HAP-1 (cell line): ENCODE data around the gene ANKS1A.
"Not testable (repeated sequence)": the region's sequence is repeated elsewhere in the genome, so short reads cannot be mapped to it uniquely, and the experiment has no call there.

ENCODE experiments used
- DNase-seq, 2 experiments: peaks; one replicate each; pipeline ENCODE4 v3.0.0-alpha.2; 2016 to 2020; ENCODE audit warnings: low spot score in 2 of 2
- H3K27me3 ChIP-seq: fragments of 250-450 bp; sonication (Bioruptor Pico); 2 replicates; pipeline ENCODE4 v1.5.1; 2020; ENCODE audit warnings: low read depth, mild to moderate bottlenecking, moderate library complexity
- H3K36me3 ChIP-seq: fragments of 250-450 bp; sonication (Bioruptor Pico); replicated peaks from 2 replicates; pipeline ENCODE4 v1.5.1; 2020; ENCODE audit warnings: mild to moderate bottlenecking
- H3K4me1 ChIP-seq: fragments of 250-450 bp; sonication (Bioruptor Pico); 2 replicates; pipeline ENCODE4 v1.5.1; 2020; ENCODE audit warnings: mild to moderate bottlenecking
- H3K4me3 ChIP-seq: fragments of 250-450 bp; sonication (Bioruptor Pico); 2 replicates; pipeline ENCODE4 v1.5.1; 2020; ENCODE audit warnings: mild to moderate bottlenecking, moderate library complexity
- H3K9me3 ChIP-seq: fragments of 250-450 bp; sonication (Bioruptor Pico); 2 replicates; pipeline ENCODE4 v1.5.1; 2020; ENCODE audit warnings: mild to moderate bottlenecking, moderate library complexity
- in situ Hi-C: fragments of 300-500 bp; cut with MboI; formaldehyde crosslinking; loops from 3 replicates; pipeline ENCODE4 v1.14.3; 2020; ENCODE audit warnings: low sequenced_read_pairs, inconsistent platforms, mixed read lengths

The ANKS1A gene

DNA sequence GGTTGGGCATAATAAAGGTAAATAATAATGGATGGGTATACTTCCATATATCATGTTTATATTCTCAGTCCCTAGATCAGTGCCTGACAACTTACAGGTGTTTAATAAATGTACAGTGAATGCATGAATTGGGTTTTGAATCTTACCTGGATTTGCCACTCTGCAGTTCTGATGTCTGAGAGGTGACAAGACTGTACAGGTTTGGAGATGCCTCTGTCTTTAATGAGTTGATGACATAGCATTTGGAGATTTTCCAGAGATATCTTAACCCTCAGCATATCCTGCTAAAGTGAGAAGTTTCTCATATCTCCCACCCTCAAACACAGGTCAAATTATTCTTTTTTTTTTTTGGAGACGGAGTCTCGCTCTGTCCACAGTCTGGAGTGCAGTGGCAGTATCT lies 2.2 kb downstream of the ANKS1A start:
- no peaks in the 10 kb centered on the region for H3K9me3 ChIP-seq
- no peaks in the 10 kb centered on the region for H3K36me3 ChIP-seq
- DNase-seq = no peak
- no peak overlapping the region for H3K4me3 ChIP-seq
- H3K27me3 ChIP-seq = no peaks in the 10 kb centered on the region
- peaks cover 20% of the 10 kb centered on the region for H3K4me1 ChIP-seq
- in situ Hi-C loops = no loop called here

DNA sequence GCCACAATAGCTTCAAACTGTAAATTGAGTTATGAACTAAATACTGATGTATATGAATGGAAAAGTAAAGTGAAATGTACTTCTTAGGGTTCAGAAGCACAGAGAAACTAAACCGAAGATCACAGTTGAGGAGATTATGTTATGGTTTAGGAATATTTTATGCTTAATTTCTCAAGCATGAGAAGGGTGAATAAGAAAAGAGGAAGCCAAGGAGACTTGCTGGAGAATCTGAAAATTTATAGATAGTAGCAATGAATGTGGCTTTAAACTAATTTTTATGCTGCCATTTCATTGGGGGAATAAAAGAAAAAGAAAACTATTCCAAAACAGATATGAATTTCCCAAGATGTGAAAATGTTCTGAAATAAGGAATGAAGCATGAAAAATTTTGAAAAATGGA lies 5.6 kb downstream of the ANKS1A start:
- H3K27me3 ChIP-seq = no peaks in the 10 kb centered on the region
- peaks cover 14% of the 10 kb centered on the region for H3K4me1 ChIP-seq
- in situ Hi-C loops = no loop called here

DNA sequence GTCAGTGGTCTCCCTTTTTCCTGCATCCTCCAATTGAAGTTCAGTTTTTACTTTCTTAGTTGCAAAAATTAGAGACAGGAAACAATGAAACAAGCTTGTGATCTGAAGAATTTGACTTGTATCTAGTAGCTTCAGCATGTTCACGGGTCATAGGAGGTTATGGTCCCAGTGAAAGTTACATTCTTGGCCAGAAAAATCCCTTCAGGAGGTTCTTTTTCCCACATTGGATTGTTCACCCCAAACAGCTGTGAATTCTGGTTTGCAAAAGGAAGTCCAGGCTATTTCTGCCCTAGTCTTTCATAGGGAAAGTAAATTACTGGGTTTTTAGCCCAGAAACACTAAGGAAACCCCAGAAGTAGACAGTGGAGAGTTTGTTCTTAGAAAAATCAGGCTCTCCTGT lies 8.1 kb downstream of the ANKS1A start:
- Histone ChIP-seq H3K9me3 (no peaks in the 10 kb centered on the region), H3K4me1 (peaks cover 14% of the 10 kb centered on the region), H3K4me3 (no peak overlapping the region), H3K27me3 (no peaks in the 10 kb centered on the region), H3K36me3 (no peaks in the 10 kb centered on the region)
- DNase-seq = no peak
- in situ Hi-C loops = no loop called here

More for the DNA sequence above, 5.6 kb downstream of the ANKS1A start:
- H3K9me3 ChIP-seq = no peaks in the 10 kb centered on the region
- no peak overlapping the region for H3K4me3 ChIP-seq
- no peaks in the 10 kb centered on the region for H3K36me3 ChIP-seq
- DNase-seq = no peak

DNA sequence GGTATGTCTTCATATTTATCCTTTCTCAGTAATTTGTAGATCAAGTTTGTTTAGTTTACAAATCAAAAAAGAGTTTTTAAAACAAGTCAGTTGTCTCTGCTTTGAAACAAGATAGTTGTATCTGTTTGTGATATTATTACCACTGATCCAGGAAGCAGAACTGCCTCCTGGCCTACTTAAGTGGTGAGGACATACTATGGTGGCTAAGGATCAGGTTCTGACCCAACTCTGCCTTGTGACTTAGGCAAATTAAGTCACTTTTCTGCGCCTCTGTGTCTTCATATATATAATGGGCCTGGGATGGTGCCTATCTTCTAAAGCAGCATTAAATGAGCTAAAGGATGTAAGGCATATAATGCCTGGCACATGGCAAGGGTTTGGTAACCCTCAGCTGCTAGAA lies 8.7 kb downstream of the ANKS1A start:
- Histone ChIP-seq H3K4me1 (peaks cover 14% of the 10 kb centered on the region), H3K36me3 (no peaks in the 10 kb centered on the region), H3K27me3 (no peaks in the 10 kb centered on the region), H3K4me3 (no peak overlapping the region), H3K9me3 (no peaks in the 10 kb centered on the region)
- no peak for DNase-seq
- in situ Hi-C loops = no loop called here

DNA sequence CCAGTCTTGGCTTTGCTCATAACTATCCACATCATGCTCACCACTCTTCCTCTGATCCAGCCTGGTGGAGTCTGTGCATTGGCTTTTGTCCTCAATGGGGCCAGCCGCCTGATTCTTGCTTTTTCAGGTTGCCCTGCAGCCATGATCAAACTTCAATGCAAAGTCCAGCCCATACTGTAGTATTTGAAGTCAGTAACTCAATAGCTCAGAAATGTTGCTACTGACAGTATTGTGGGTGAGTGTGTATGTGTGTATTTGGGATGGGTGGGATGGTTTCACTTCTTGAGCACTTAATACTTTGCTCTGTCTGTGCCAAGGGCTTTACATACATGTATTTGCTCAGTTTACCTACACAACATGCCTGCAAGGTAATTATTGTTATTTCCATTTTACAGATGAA lies 10.7 kb downstream of the ANKS1A start:
- H3K36me3 ChIP-seq, H3K27me3 ChIP-seq, H3K4me3 ChIP-seq, in situ Hi-C loops, H3K9me3 ChIP-seq, DNase-seq: not testable (repeated sequence)
- peaks cover 13% of the 10 kb centered on the region for H3K4me1 ChIP-seq

DNA sequence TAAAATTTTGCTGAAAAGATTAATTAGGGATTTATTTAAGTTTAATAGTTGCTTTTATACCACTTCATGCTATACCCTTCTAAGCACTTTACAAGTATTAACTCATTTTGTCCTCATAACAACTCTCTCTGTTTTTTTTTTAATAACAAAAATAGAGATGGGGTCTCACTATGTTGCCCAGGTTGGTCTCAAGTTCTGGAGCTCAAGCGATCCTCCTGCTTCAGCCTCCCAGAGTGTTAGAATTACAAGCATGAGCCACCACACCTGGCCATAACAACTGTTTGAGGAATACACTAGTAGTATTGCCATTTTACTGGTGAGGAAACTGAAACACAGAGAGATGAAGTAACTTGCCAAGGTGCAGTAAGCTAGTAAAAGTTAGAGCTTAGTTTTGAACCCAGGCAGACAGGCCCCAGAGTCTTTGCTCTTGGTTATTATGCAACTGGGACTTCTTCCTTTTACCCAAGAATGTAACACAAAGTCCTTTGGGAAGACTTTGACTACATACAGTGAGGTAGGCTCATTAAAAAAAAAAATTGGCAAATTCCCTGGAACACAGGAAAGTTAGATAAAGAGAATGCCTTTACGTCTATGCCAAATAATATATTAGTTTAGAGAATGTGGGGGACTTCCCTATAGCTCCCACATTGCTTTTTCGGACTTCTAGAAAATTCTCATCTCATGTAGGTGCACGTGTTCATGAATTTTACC lies 11.4 kb downstream of the ANKS1A start:
- in situ Hi-C loops = no loop called here
- H3K27me3 ChIP-seq = no peaks in the 10 kb centered on the region

DNA sequence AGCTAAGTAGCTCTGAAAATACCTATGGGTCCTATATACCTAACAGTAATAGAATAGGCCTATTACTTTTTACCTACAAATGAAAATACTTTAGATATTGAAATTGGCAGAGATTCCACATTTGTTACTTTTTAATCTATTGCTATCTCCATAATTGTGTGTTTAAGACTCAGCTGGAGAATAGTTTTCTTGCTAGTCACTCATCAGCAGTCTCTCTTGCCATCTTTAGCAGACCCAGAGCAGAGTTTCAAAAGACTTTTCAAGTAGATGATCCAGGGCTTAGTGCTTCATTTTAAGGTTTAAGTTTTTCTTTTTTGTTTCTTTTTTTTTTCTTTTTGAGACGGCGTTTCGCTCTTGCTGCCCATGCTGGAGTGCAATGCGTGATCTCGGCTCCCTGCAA lies 12.9 kb downstream of the ANKS1A start:
- DNase-seq = no peak
- Histone ChIP-seq H3K9me3 (no peaks in the 10 kb centered on the region), H3K27me3 (no peaks in the 10 kb centered on the region), H3K36me3 (no peaks in the 10 kb centered on the region), H3K4me1 (0 out of 2 replicates have a peak, but pooled peaks cover 5% of the 10 kb centered on the region), H3K4me3 (no peak overlapping the region)
- in situ Hi-C loops = no loop called here

More for the DNA sequence above, 11.4 kb downstream of the ANKS1A start:
- DNase-seq = no peak
- Histone ChIP-seq H3K9me3 (no peaks in the 10 kb centered on the region), H3K4me3 (no peak overlapping the region), H3K36me3 (no peaks in the 10 kb centered on the region), H3K4me1 (peaks cover 6% of the 10 kb centered on the region)

DNA sequence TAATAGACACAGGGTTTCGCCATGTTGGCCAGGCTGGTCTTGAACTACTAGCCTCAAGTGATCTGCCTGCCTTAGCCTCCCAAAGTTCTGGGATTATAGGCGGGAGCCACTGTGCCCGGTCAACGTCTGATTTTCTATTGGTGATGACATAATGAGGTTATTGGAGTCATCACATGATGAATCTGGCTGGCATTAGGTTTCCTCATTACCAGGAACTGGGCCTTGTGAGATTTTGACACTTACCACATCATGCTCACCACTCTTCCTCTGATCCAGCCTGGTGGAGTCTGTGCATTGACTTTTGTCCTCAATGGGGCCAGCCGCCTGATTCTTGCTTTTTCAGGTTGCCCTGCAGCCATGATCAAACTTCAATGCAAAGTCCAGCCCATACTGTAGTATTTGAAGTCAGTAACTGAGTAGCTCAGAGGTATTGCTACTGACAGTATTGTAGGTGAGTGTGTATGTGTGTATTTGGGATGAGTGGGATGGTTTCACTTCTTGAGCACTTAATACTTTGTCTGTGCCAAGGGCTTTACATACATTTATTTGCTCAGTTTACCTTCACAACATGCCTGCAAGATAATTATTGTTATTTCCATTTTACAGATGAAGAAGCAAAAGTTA lies 16.0 kb downstream of the ANKS1A start:
- Histone ChIP-seq H3K36me3 (no peaks in the 10 kb centered on the region), H3K4me3 (no peak overlapping the region), H3K9me3 (no peaks in the 10 kb centered on the region), H3K4me1 (peaks cover 11% of the 10 kb centered on the region), H3K27me3 (no peaks in the 10 kb centered on the region)
- no peak for DNase-seq
- in situ Hi-C loops = no loop called here

DNA sequence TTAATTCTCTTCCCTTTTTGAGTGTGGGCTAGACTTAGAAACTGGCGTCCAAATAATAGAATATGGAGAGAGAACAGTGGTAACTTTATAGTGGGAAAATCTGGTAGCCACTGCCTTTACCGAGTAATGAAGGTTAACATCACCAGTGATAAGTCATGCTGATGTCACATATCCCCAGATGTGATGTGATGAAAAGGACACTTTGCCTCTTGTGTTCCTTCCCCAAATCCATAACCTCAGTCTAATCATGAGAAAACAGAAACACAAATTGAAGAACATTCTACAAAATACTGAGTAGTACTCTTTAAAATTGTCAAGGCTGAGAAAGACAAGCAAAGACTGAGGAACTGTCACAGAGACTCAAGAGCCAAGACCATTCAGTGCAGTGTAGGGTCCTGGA lies 17.8 kb downstream of the ANKS1A start:
- Histone ChIP-seq H3K4me3 (no peak overlapping the region), H3K27me3 (no peaks in the 10 kb centered on the region), H3K4me1 (peaks cover 8% of the 10 kb centered on the region), H3K36me3 (no peaks in the 10 kb centered on the region), H3K9me3 (no peaks in the 10 kb centered on the region)
- no peak for DNase-seq
- in situ Hi-C loops = no loop called here

DNA sequence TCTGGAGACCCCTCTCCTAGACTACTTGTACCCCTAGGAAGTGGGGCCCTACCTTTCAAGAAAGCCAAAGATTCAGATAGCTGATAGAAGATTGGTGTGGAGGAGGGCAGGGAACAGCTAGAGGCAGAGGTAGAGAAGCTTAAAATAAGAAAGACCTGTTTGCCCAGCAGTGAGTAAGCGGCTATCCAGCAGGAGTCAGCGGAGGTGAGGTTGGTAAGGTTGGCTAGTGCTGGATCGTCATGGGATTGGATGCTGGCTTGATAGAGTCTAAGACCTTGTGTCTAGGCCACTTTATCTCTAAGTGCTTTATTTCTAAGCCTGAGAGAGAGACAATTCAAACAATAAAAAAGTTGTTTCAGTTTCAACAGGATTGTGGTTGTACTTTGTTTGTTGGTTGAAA lies 19.1 kb downstream of the ANKS1A start:
- in situ Hi-C loops = no loop called here
- no peaks in the 10 kb centered on the region for H3K36me3 ChIP-seq
- H3K27me3 ChIP-seq = no peaks in the 10 kb centered on the region
- no peaks in the 10 kb centered on the region for H3K9me3 ChIP-seq
- H3K4me1 ChIP-seq = peaks cover 8% of the 10 kb centered on the region
- no peak overlapping the region for H3K4me3 ChIP-seq
- DNase-seq = no peak

DNA sequence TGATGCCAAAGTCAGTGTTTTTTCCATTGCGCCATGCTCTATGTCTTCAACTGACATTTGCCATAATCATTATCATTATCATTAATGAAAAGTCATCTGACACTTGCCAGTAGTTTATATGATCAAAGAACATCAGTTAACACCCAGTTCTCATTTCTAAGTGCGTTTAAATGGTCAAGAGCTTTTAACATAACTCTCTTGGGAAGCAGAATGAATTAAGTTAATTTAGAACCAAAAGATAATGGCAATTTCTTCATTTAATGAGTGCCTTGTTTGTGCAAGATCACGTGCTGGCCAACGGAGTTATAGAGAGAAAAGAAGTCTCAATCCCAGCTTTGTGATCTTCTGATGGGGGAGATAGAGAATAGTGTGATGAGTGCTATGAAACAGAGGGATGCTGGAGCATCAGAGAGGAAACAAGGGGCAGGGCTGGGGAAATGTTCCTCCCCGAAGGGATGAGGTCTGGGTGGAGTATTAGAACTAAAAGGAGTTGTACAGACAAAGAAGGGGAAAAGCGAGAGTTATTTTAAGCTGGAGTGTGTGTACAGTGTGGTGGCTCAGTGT lies 20.3 kb downstream of the ANKS1A start:
- H3K36me3 ChIP-seq = no peaks in the 10 kb centered on the region
- H3K4me1 ChIP-seq = peaks cover 8% of the 10 kb centered on the region
- no peak for DNase-seq
- H3K9me3 ChIP-seq = no peaks in the 10 kb centered on the region
- in situ Hi-C loops = no loop called here
- H3K27me3 ChIP-seq = no peaks in the 10 kb centered on the region
- H3K4me3 ChIP-seq = no peak overlapping the region

DNA sequence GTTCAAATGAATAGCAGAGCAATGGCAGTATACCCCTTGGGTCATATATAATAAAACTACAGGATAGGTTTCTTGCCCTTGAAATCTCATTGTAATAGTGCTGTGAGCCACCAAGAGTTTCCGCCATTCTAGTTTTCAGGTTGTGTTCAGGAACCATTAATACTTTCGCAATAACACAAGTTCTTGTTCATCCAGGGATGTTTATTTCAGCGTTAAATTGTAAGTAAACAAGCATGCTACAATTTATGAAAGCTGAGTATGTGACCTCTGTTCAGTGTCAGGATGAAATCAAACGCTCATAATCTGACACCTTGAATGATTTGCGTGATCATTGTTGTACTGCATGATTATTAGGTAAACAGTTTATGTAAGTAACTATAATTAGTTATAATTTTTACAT lies 22.8 kb downstream of the ANKS1A start:
- in situ Hi-C loops = no loop called here
- peaks cover 8% of the 10 kb centered on the region for H3K4me1 ChIP-seq

DNA sequence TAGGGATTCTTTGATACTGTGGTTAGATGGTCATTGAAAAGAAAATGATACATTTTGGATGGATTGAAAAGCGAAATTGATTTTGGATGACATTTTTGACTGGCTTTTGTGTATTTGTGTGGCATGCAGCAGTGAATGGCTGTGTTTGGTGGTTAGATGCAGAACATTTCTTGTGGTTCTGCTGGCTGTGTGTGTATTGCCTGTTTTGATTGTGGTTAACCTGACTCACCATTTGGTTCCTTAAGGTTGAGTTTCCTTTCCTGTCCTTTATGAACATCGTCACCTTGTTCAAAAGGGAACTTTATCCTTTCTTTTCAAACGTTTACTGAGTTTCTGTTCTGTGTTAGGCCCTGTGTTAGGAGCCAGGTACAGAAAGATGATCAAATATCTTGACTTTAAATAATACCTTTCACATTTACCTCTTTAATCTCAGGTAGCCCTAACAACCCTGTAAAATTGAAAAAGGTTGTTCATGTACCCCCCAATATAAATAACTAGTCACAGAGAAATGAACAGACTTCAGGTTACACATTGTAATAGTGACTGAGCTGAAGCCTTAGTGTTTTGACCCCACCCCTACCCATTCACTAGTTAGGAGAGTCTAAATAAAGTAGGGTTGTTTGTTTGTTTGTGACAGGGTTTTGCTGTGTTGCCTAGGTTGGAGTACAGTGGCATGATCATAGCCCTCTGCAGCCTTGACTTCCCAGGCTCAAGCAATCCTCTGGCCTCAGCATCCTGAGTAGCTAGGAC lies 23.8 kb downstream of the ANKS1A start:
- no peak overlapping the region for H3K4me3 ChIP-seq
- H3K4me1 ChIP-seq = peaks cover 8% of the 10 kb centered on the region
- no peaks in the 10 kb centered on the region for H3K27me3 ChIP-seq
- DNase-seq = no peak
- in situ Hi-C loops = no loop called here
- no peaks in the 10 kb centered on the region for H3K36me3 ChIP-seq
- H3K9me3 ChIP-seq = no peaks in the 10 kb centered on the region

More for the DNA sequence above, 22.8 kb downstream of the ANKS1A start:
- H3K4me3 ChIP-seq = no peak overlapping the region
- no peaks in the 10 kb centered on the region for H3K27me3 ChIP-seq
- no peaks in the 10 kb centered on the region for H3K9me3 ChIP-seq
- H3K36me3 ChIP-seq = no peaks in the 10 kb centered on the region
- DNase-seq = no peak

DNA sequence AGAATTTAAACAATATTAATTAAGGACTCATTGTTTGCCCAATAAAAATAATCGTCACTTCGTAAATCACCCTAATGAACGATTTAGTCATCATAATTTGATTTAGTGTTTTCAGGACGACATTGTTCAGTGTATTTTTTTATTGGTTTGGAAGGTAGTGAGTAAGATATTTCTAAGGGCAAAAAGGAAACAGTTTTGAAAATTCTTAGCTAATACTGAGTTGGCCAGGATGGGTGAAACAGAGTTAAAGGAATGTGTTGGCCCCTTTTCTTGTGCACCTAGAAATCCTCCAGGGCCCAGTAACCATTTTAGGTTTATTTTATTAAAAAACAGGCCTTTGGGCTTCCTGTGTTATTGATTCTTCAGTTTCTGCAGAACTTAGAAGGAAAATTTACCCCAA lies 25.3 kb downstream of the ANKS1A start:
- H3K36me3 ChIP-seq = no peaks in the 10 kb centered on the region
- no peak for DNase-seq
- in situ Hi-C loops = no loop called here
- H3K4me1 ChIP-seq = peaks cover 8% of the 10 kb centered on the region
- no peaks in the 10 kb centered on the region for H3K27me3 ChIP-seq
- no peak overlapping the region for H3K4me3 ChIP-seq
- no peaks in the 10 kb centered on the region for H3K9me3 ChIP-seq
